HG02642 (cell line): ENCODE measurements around the gene ANK2.

ENCODE experiments used
- ATAC-seq: cut with Tn5 transposase; IDR thresholded peaks from one replicate; pipeline ENCODE4 v1.9.1; 2021; ENCODE audit warnings: mild to moderate bottlenecking; ENCODE audit not compliant: unreplicated experiment, poor library complexity

Gene ANK2

GRCh38 chr4:113411496-113411938 lies 362.1 kb downstream of the ANK2 start:
- no peak for ATAC-seq

GRCh38 chr4:113419631-113420030 lies 370.2 kb downstream of the ANK2 start:
- ATAC-seq, result no peak

- no peak for ATAC-seq
Observed at GRCh38 chr4:113420938-113421337, 371.5 kb downstream of the ANK2 start.

- ATAC-seq, result no peak
Observed at GRCh38 chr4:113423631-113424030, 374.2 kb downstream of the ANK2 start.

GRCh38 chr4:113433116-113433515 lies 383.7 kb downstream of the ANK2 start:
- ATAC-seq, result no peak
